Liver (tissue), 9 donors: ENCODE results near the gene PLXND1. TPM values are rescaled to one million over a fixed set of nuclear protein-coding genes. Genes with fewer than 3 reads are reported as not detected.

ENCODE experiments used
- DNase-seq: peaks from one replicate; pipeline ENCODE4 v3.0.0-alpha.2; 2017; ENCODE audit warnings: low spot score
- H3K27ac ChIP-seq, 2 donors: one replicate each; pipeline ENCODE4 v1.7.0; 2013; ENCODE audit warnings: inconsistent platforms in 2 of 2, low read length in 2 of 2, control low read depth in 1 of 2, low read depth in 1 of 2, mild to moderate bottlenecking in 1 of 2
- H3K27me3 ChIP-seq, 4 donors: one replicate each; pipeline versions ENCODE4 v1.6.1 to v1.7.0; 2013; ENCODE audit warnings: low read length in 3 of 4, inconsistent platforms in 1 of 4, mild to moderate bottlenecking in 1 of 4, moderate library complexity in 1 of 4; ENCODE audit not compliant: control insufficient read depth in 4 of 4, insufficient read depth in 4 of 4
- H3K36me3 ChIP-seq, 4 donors: one replicate each; pipeline versions ENCODE4 v1.6.1 to v1.7.0; 2013; ENCODE audit warnings: low read length in 3 of 4, mild to moderate bottlenecking in 3 of 4, low read depth in 1 of 4, moderate library complexity in 1 of 4; ENCODE audit not compliant: control insufficient read depth in 4 of 4, insufficient read depth in 3 of 4
- H3K4me1 ChIP-seq, 4 donors: one replicate each; pipeline versions ENCODE4 v1.6.1 to v1.7.0; 2013; ENCODE audit warnings: low read length in 3 of 4, mild to moderate bottlenecking in 3 of 4, moderate library complexity in 1 of 4; ENCODE audit not compliant: control insufficient read depth in 4 of 4, insufficient read depth in 4 of 4
- H3K4me3 ChIP-seq, 3 donors: one replicate each; pipeline versions ENCODE4 v1.6.1 to v1.7.0; 2013; ENCODE audit warnings: low read length in 3 of 3, control low read depth in 1 of 3, low read depth in 1 of 3, mild to moderate bottlenecking in 1 of 3
- H3K9ac ChIP-seq, 2 donors: one replicate each; pipeline ENCODE4 v1.7.0; 2013; ENCODE audit warnings: low read length in 2 of 2, mild to moderate bottlenecking in 2 of 2, moderate library complexity in 2 of 2, control low read depth in 1 of 2, low read depth in 1 of 2
- H3K9me3 ChIP-seq, 4 donors: one replicate each; pipeline versions ENCODE4 v1.6.1 to v1.7.0; 2013; ENCODE audit warnings: low read length in 3 of 4; ENCODE audit not compliant: control insufficient read depth in 4 of 4
- ATF3 ChIP-seq: IDR thresholded peaks from 2 replicates; pipeline ENCODE4 v1.6.1; 2016; ENCODE audit warnings: antibody characterized with exemption
- CTCF ChIP-seq: fragments of 150-350 bp; IDR thresholded peaks from 2 replicates; pipeline ENCODE4 v1.5.1; 2017; ENCODE audit warnings: improper control_type of control experiment, low read depth, low read length; ENCODE audit not compliant: missing input control
- EGR1 ChIP-seq, 2 donors: IDR thresholded peaks; 2 replicates each; pipeline ENCODE4 v1.6.1; 2016 to 2018; ENCODE audit warnings: antibody characterized with exemption in 2 of 2, low read depth in 2 of 2
- FOXA1 ChIP-seq: IDR thresholded peaks from 2 replicates; pipeline ENCODE4 v1.6.1; 2016; ENCODE audit warnings: antibody characterized with exemption
- FOXA2 ChIP-seq: IDR thresholded peaks from 2 replicates; pipeline ENCODE4 v1.6.1; 2016; ENCODE audit warnings: antibody characterized with exemption
- GABPA ChIP-seq, 2 donors: IDR thresholded peaks in 1 of 2; conservative IDR thresholded peaks in 1 of 2; 2 replicates each; pipeline ENCODE4 v1.6.1; 2016; ENCODE audit warnings: antibody characterized with exemption in 2 of 2, mild to moderate bottlenecking in 1 of 2, moderate library complexity in 1 of 2
- HNF4A ChIP-seq, 2 donors: conservative IDR thresholded peaks; 2 replicates each; pipeline ENCODE4 v1.6.1; 2016; ENCODE audit warnings: antibody characterized with exemption in 2 of 2, mild to moderate bottlenecking in 2 of 2
- HNF4G ChIP-seq: IDR thresholded peaks from 2 replicates; pipeline ENCODE4 v1.6.1; 2016; ENCODE audit warnings: antibody characterized with exemption
- MAX ChIP-seq: IDR thresholded peaks from 2 replicates; pipeline ENCODE4 v1.6.1; 2016; ENCODE audit warnings: antibody characterized with exemption
- NR2F2 ChIP-seq: IDR thresholded peaks from 2 replicates; pipeline ENCODE4 v1.6.1; 2016; ENCODE audit warnings: antibody characterized with exemption
- RAD21 ChIP-seq, 2 donors: IDR thresholded peaks; 2 replicates each; pipeline ENCODE4 v1.6.1; 2016; ENCODE audit warnings: antibody characterized with exemption in 2 of 2, mild to moderate bottlenecking in 2 of 2
- REST ChIP-seq: IDR thresholded peaks from 2 replicates; pipeline ENCODE4 v1.6.1; 2016; ENCODE audit warnings: antibody characterized with exemption, mild to moderate bottlenecking
- SP1 ChIP-seq: IDR thresholded peaks from 2 replicates; pipeline ENCODE4 v1.6.1; 2018; ENCODE audit warnings: antibody characterized with exemption, mild to moderate bottlenecking
- TAF1 ChIP-seq: conservative IDR thresholded peaks from 2 replicates; pipeline ENCODE4 v1.6.1; 2016; ENCODE audit warnings: antibody characterized with exemption, mild to moderate bottlenecking
- YY1 ChIP-seq: IDR thresholded peaks from 2 replicates; pipeline ENCODE4 v1.6.1; 2016; ENCODE audit warnings: antibody characterized with exemption, mild to moderate bottlenecking
- ZBTB33 ChIP-seq: IDR thresholded peaks from 2 replicates; pipeline ENCODE4 v1.6.1; 2016; ENCODE audit warnings: antibody characterized with exemption
- WGBS: extraction: QIAGEN DNeasy Blood & Tissue Kit; methylation state at CpG from one replicate; pipeline ENCODE4 v1.1.7; 2013; 5-methylcytosine and 5-hydroxymethylcytosine counted together
- polyA plus RNA-seq, 2 donors: library from polyadenylated mRNA; stranded (reverse) in 1 of 2; unstranded in 1 of 2; fragments of 200-250 nt in 1 of 2; fragments of >200 nt in 1 of 2; fragmentation: Nextera tagmentation in 1 of 2; extraction: Ambion mirVana in 1 of 2; gene quantifications; one replicate each; pipeline versions ENCODE4 v1.2.1 to v1.2.3, GENCODE V29; 2013 to 2015
- total RNA-seq, 2 donors: library from RNA; depleted of rRNA; stranded (reverse); fragments of >200 nt; gene quantifications; one replicate each; pipeline ENCODE4 v1.2.3, GENCODE V29; 2014
- donor health status: healthy.
- donor health status: healthy.
- donor health status: healthy.
- donor health status: healthy.
- donor health status: healthy.

The PLXND1 gene
- total and polyA plus RNA-seq, 4 donors, result 10.4 to 50.2 (median 32.8) TPM

- Histone ChIP-seq H3K36me3 (no peaks in the 10 kb centered on the region), H3K27ac (no peak overlapping the region), H3K4me1 (no peaks in the 10 kb centered on the region), H3K4me3 (no peak overlapping the region), H3K9ac (no peak overlapping the region), H3K27me3 (no peaks in the 10 kb centered on the region), H3K9me3 (no peaks in the 10 kb centered on the region)
- DNase-seq, result no peak
- TF ChIP-seq HNF4G (no peak), HNF4A (conservative IDR thresholded peaks at IDR 0.05) (no peak), NR2F2 (no peak), RAD21 (IDR thresholded peaks at IDR 0.05) (no peak), GABPA (IDR thresholded peaks at IDR 0.05 in 1 of 2, conservative IDR thresholded peaks at IDR 0.05 in 1 of 2) (no peak), FOXA2 (no peak), SP1 (no peak), CTCF (no peak), FOXA1 (no peak)
- WGBS, result 88% methylated on average over 12 of the region's 12 CpGs
Measured at GRCh38 chr3:129526121-129526900, 80.2 kb downstream of the PLXND1 start.

GRCh38 chr3:129525341-129525968 lies 81.0 kb downstream of the PLXND1 start:
- Histone ChIP-seq H3K36me3 (no peaks in the 10 kb centered on the region), H3K9me3 (no peaks in the 10 kb centered on the region), H3K9ac (no peak overlapping the region), H3K4me3 (no peak overlapping the region), H3K27ac (no peak overlapping the region), H3K4me1 (no peaks in the 10 kb centered on the region), H3K27me3 (no peaks in the 10 kb centered on the region)
- WGBS, result 83% methylated on average over 8 of the region's 8 CpGs
- no peak for TF ChIP-seq TAF1
- no peak for TF ChIP-seq EGR1 (IDR thresholded peaks at IDR 0.05; ENCODE audit: low read depth in 2 of 2)
- TF ChIP-seq FOXA1, result no peak
- no peak for TF ChIP-seq FOXA2
- TF ChIP-seq HNF4G, result no peak
- no peak for TF ChIP-seq MAX
- no peak for DNase-seq

GRCh38 chr3:129524081-129524480 lies 82.4 kb downstream of the PLXND1 start:
- Histone ChIP-seq H3K9me3 (no peaks in the 10 kb centered on the region), H3K4me1 (no peaks in the 10 kb centered on the region), H3K4me3 (no peak overlapping the region), H3K36me3 (no peaks in the 10 kb centered on the region), H3K9ac (no peak overlapping the region), H3K27me3 (no peaks in the 10 kb centered on the region), H3K27ac (no peak overlapping the region)
- DNase-seq, result no peak
- TF ChIP-seq EGR1 (IDR thresholded peaks at IDR 0.05; ENCODE audit: low read depth in 2 of 2) (no peak), ZBTB33 (no peak), ATF3 (no peak), HNF4A (conservative IDR thresholded peaks at IDR 0.05) (no peak), FOXA2 (no peak), GABPA (IDR thresholded peaks at IDR 0.05 in 1 of 2, conservative IDR thresholded peaks at IDR 0.05 in 1 of 2) (no peak), YY1 (no peak), REST (no peak), SP1 (no peak), RAD21 (IDR thresholded peaks at IDR 0.05) (no peak)
- WGBS, result 89% methylated on average over 4 of the region's 4 CpGs
